B cell (primary cell): ENCODE results near the gene ATP5ME.

ENCODE experiments used
- CTCF ChIP-seq: fragments of 200-600 bp; IDR thresholded peaks from one replicate; pipeline ENCODE4 v1.8.0; 2022; ENCODE audit warnings: antibody characterized with exemption, mild to moderate bottlenecking
- EZH2 ChIP-seq: IDR thresholded peaks from 2 replicates; pipeline ENCODE4 v1.6.1; 2012; ENCODE audit warnings: borderline replicate concordance, low read depth, mild to moderate bottlenecking, moderate library complexity, low read length; ENCODE audit not compliant: insufficient read depth, poor library complexity, severe bottlenecking

GRCh38 chr4:636628-637159, 37.4 kb downstream of the ATP5ME start:
- no peak for TF ChIP-seq CTCF
- no peak for TF ChIP-seq EZH2
